Stimulated activated CD8-positive, alpha-beta memory T cell treated with anti-CD3 and anti-CD28 coated beads, Interleukin-12 subunit alpha, Interleukin-12 subunit beta, amount 100 ng/mL, for 24 hours (primary cell): ENCODE data around the gene CXCR1.
"Not testable (repeated sequence)": the region's sequence is repeated elsewhere in the genome, so short reads cannot be mapped to it uniquely, and the experiment has no call there.

ENCODE experiments used
- DNase-seq: peaks from one replicate; pipeline ENCODE4 v3.0.0-alpha.2; 2020; ENCODE audit errors: extremely low read depth

CXCR1 gene

DNA sequence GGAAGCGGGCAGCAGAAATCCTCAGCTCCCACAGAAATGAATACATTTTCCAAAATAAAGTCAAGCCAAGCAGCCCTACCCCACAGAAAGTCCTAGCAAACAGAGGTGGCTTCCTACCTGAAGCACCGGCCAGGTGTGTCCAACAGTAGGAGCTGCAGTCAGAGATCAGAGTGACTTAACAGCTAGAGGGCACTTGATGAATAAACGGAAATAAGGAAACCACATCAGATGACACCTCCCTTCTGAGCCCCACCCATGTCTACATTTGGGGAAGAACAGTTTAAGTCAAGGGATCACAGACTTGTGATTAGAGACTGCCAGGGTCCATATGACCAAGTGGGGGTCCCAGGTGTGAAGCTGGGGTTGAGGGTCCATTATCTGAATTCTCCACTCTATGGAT lies at the start of gene CXCR1:
TSS of gene CXCR1 (minus strand) at position 172 of the 400 bp plus-strand sequence. CDS start 1,751 bp downstream, outside the sequence.
- no peak for DNase-seq

DNA sequence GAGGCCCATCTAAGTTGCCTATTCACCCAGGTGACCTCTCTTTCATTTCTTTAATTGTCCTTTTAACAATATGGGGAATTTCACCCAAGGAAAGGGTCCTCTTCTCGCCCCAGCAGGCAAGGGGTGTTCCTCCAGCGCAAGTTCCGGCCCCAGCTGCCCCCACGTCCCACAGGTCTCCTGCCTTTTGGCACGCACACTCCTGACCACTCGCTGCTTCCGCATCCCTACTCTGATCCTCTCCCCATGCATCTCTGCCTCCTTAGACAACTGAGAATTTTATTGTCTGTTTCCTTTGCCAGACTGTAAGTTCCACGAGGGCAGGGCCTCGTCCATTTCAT lies 49.5 kb upstream of the CXCR1 start:
- DNase-seq = no peak

DNA sequence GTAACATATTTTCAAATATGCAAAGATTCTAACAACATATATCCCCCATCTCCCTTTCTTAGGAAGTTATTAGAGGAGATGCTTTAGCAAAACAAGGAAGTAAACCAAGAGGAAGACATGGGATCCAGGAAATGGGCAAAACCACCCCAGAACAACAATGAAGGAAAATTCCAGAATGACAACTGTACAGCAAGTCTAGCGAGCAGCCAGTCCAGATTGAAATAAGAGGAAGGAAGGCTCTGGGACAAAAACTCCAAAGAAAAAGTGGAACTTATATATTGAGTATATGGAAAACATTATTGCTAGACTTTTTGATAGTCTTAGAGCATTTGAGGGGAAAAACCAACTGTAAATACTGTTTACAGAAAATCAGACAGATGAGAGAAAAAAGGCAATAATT lies 47.4 kb upstream of the CXCR1 start:
- DNase-seq = no peak

DNA sequence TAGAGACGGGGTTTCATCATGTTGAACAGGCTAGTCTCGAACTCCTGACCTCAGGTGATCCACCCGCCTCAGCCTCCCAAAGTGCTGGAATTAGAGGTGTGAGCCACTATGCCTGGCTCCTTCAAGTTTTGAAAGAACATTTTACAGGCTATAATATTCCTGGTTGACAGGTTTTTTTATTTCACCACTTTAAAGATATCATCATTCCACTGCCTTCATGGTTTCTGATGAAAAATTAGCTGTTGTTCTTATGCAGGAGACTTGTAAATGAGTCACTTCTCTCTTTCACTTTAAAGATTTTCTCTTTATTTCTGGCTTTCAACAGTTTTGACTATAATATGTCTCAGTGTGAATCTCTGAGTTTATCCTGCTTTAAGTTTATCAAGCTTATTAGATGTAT lies 42.3 kb upstream of the CXCR1 start:
- DNase-seq = no peak

DNA sequence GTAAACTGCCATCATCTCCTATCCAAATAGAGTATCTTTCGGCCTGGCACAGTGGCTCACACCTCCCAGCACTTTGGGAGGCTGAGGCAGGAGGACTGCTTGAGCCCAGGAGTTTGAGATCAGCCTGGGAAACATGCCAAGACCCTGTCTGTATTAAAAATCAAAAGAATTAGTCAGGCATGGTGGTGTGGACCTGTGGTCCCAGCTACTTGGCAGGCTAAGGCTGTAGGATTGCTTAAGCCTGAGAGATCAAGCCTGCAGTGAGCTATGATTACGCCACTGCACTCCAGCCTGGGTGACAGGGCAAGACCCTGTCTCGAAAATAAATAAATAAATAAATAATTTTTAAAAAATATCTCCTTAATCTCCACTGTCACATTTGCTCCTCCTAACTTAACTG lies 35.5 kb upstream of the CXCR1 start:
- DNase-seq = no peak

DNA sequence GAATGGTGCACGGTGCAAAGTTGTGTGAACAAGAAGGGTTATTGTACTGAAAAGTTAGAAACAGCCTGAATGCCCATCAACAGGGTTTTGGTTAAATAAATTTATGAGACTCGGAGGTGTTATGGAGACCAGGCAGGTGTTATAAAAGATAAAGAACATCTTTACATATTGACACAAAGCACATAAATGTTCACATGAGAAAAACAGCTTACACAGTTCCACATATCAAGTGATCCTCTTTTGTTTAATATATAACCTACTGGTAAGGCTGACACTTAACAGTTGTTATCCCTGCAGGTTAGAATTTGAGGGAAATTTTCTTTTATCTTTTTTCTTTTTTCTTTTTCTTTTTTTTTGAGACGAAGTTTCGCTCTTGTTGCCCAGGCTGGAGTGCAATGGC lies 30.2 kb upstream of the CXCR1 start:
- DNase-seq = no peak

DNA sequence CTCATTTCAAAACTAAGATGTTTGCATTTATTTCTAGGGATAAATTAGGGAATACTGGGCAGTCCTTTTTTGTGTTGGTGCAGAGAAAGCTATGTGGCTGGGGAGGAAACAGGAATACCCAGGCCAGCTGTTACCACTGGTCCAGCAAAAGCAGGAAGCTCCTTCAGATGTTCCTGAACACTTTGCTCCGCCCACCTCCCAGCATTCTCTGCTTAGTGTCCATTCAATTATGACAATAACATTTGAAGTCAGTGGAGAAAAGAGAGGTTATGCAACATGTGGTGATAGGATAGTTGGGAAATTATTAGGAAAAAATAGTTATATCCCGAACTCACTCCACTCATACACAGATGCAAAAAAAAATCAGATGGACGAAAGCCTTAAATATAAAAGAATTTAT lies 28.1 kb upstream of the CXCR1 start:
- DNase-seq = no peak

DNA sequence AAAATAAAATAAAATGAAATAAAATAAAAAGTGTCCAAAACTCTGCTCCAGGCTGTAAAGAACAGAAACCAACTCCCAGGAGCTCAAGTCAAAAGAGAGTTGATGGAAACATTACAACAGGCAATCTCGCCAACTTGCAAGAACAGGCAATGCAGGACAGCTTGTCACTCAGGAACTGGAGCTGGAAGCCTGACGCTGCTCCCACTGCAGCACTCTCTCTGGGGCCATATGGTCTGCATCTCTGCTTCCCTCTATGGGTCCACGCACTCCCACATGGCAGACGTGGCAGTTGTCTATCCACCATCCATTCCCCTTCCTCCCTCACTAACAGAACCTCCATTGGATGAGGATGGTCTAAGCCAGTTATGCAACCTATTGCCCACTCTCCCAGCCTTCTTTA lies 26.9 kb upstream of the CXCR1 start:
- no peak for DNase-seq

DNA sequence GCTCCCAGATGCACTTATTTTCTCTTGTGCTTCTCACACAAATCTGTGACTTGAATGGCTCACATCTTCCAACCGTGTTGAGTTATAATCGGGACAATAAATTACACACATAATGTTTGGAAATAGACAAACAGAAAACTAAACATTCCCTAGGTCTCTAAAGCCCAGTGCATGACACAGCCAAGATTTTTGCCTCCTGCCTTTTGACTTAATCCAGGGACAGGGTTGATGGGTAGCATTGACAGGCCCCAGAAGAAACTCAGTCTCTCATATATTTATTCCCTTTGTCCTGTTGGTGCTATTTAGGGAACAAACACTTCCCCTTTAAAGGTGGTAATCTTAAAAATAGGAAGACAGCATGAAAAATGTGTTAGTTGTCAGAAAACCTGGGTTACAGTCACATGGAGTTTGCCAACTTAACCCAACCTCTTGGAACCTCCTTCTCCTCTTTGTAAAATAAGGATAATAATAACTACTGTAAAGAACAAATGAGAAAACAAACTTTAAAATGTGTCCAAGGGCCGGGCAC lies 26.2 kb upstream of the CXCR1 start:
- no peak for DNase-seq

DNA sequence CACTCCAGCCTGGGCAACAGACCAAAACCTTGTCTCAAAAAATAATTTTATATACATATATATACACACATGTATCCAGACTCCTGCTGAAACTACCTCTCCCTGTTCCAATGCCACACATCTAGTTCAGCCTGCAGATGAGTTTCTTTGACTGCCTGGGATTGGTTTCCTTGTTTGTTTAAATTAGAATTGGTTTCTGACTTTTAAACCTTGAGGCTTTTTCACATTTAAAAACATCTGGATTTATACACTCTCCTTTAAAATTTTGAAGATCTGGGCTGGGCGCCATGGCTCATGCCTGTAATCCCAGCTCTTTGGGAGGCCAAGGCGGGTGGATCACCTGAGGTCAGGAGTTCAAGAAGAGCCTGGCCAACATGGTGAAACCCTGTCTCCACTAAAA lies 21.8 kb upstream of the CXCR1 start:
- DNase-seq = no peak

DNA sequence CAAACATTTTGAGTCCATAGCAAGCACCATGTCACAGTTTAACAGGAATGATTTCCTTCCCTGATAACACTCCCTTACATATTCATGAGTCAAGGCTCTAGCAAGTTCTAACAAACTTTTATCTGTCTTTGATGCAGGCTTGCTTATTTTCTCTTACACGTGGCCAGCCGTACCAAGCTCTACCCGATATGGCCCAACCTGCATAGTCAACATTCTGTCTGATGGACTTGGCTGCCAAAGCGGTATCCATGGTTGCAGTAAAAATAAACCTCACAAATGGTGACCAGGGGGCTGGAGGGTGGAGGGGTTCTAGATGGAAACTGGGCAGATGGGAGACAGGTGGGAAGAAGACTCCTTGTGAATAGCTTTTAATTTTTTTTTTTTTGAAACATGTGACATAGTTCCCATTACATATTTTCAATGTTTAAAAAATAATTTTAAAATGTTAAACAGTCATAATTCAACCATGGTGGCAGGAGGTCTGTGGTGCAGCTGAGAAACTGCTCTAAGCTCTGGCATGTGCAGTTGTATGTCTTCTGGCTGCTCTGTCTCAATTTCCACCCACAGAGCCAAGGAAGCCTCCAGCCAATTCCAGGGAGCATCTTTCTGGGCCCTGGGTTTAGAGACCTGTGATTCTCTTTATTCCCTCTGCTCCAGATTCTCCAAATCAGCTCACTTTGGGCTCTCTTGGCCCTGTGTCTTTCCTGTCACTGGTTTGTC lies 20.7 kb upstream of the CXCR1 start:
- no peak for DNase-seq

DNA sequence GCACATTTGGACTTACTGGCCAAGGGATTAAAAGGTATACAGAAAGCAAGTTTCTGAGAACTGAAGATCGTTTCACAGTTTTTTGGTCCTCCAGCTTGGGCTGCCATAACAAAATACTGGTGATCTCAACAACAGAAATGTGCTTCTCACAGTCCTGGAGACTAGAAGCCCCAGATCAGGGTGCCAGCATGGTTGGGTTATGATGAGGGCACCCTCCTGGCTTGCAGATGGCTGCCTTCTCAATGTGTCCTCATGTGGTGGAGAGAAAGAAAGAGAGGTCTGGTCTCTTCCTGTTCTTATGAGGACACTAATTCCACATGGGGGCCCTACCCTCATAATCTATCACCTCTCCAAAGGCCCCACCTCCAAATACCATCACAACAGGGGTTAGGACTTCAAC lies 20.1 kb upstream of the CXCR1 start:
- DNase-seq = no peak

DNA sequence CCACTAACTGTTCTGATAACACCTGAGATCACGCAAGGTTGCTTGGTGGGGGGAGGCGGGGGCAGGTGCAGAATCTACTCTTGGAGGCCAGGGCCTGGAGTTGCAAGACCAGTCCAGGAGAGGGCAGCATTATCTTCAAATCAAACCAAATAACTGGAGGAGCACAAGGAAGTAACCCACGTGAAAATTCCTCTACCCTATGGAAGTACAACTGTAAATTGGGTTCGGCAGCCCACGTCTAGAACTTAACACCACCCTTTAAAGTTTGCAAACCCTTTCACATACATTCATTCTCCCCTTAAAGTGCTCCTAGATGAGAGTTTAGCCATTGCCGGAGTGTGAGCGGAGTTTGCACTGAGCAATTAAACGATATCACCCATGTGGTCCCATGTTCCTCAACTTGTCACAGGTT lies 19.6 kb upstream of the CXCR1 start:
- peak; percentile 24 for DNase-seq

DNA sequence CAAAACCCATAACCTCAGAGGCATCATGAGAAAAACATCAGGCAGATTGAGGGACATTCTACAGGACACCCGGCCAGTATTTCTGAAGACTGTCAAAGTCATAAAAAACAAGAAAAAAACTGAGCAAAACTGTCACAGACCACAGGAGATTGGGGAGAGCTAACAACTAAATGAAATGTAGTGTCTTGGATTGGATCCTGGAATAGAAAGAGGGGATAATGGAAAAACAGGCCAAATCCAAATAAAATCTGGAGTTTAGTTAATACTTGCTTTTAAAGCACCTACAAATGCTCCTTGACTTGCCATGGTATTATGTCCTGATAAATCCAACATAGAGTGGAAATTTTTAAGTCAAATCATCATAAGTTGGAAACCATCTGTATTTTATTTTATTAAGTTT lies 17.6 kb upstream of the CXCR1 start:
- no peak for DNase-seq

DNA sequence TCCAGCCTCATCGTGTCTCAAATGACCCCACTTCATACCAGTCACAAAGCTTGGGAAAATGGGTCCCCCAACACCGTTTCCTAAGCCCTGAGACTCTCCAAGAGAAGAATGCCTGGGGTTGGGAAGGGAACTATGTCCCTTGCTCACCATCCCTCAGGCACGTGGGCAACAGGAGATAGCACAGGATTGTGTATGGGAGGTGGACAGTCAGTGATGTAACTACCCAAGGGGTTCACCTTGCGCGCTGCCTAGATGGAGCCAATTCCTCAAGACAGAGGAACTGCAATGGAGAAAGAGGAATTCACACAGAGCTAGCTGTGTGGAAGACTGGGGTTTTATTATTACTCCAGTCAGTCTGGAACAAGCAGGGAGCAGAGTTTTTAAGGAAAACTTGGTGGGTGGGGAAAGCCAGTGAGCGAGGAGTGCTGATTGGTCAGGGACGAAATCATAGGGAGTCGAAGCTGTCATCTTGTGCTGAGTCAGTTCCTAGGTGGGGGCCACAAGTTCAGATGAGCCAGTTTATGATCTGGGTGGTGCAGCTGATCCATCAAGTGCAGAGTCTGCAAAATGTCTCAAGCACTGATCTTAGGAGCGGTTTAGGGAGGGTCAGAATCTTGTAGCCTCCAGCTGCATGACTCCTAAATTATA lies 13.8 kb upstream of the CXCR1 start:
- DNase-seq = no peak

DNA sequence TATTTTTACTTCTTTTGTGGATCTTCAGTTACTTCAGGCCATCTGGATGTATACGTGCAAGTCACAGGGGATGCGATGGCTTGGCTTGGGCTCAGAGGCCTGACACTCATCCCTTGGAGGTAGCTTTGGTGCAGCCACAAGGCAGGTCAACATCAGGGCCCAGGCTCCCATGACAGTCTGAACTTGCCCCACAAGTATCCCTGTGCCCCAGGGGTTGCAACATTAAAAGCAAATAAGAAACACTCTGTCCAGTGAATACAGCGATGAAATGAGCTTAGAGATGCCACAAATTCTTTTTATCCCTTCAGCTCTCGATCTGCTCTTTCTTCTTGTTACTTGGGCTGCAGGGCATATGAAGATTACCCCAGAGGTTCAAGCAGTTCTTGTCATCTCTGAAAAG lies 13.0 kb upstream of the CXCR1 start:
- DNase-seq = no peak

DNA sequence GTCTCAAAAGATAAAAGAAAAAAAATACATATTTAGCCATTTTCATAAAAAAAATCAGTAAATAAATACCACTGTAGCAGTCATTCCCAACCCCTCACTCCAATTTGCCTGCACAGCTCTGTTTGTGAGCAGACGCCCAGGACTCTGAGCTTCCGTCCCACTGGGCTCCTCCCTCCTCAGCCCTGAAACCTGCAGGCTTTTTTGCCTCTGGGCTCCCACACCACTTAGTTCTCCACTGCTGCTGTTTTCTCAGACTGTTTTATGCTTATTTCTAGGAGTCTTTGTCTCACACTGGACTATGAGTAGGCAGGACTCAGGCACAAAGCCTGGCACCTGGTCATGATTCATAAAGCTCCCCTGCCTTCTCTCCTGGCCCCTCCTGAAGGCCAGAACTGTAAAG lies 6.1 kb upstream of the CXCR1 start:
- DNase-seq = no peak

DNA sequence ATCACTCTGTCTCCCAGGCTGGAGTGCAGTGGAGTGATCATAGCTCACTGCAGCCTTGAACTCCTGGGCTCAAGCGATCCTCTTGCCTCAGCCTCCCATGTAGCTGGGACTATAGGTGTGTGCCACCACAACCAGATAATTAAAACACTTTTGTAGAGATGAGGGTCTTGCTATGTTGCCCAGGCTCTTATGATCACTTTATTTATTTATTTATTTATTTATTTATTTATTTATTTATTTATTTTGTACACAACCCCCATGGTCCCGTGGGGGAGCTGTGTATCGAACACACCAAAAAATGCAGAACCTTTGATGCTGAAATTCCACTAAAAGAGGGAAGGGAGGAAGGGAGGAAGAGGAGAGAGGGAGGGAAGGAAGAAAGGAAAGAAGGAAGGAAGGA lies 5.0 kb upstream of the CXCR1 start:
- not testable (repeated sequence) for DNase-seq

DNA sequence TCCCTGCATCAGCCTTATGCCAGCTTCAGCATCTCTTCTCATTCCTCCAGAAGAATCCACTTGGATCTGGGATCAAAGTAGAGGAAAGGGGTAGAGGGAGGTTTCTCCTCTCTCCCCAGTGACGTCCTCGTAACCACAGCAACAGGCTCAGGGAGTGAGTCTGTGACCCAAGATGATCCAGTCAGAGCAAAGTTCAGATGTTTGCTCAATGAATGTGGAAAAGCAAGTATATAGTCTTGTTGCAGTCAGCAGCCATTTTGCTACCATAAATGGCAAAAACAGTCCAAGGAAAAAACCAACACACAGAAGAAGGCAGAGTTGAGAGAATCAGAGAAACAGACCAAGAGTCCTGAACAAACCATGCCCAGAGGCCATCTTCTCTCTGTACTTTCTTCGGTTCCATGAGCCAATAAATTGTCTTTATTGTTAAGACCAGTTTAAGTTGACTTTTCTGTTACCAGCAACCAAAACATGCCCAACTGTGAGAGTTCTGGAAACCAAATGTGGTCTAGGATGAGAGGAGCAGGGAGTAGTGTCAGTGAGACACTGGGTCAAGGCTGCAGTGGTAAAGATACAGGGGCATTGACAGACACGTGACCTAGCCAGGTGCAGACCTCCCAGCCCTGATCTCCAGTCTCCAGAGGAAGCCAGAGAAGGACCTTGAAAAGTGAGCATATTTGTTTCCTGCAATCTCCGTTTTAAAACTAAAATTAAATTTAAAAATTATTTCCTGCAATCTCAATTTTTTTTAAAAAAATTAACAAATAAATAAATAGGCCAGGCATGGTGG lies 3.2 kb upstream of the CXCR1 start:
- DNase-seq = no peak

DNA sequence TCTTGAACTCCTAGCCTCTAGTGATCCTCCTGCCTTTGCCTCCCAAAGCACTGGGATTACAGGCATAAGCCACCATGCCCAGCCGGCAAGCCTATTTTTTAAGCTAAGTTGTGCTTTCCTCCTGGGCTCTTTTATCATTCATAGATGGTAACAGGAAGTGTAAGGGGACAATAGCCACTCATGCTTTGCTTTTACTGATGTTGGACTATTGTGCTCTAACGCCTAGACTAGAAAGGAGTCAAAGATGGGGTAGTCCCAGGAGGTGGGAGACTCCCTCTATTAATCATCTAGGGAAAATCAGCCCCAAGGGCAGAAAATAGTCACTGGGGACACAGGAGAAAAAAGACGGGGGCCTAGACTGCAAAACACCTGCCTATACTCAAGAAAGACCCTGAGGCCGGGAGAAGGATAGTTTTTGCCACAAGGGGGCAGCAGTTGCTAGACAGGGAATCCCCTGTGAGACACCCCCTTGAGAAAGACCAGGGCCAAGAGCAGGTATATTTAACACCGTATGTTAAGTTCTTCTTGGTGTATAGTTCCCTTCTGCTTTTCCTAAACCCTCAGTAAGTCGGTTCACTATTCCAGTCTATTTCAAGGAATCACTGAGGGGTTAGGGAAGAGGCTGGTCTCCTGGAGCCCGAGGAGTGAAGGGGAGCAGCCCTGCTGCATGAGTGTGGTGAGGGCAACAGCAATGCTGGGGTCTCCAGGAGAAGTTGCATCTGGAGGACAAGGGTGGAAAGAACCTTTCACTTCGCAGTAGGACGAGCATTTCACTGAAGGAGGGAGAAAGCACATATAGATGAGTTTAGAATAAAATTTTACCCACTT lies 2.1 kb upstream of the CXCR1 start:
- DNase-seq = peak; percentile 44

DNA sequence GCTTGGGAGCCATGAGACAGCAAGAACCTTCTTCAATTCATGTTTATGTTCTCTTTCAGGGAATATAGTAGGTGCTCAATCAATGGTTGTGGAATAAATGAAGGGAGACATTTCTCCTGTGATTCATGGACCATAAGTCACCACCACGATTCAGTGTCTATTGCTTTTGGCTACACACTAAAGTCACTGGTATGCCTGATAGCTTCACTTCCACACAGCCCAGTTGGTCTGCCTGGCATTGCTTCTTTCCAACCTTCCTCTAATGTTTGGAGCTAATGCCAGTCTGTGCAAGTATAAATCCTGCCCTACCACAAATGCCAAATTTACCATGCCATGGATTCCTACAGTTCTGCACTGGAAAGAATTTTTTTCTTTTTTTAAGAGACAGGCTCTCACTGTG lies 1.3 kb upstream of the CXCR1 start:
- no peak for DNase-seq

DNA sequence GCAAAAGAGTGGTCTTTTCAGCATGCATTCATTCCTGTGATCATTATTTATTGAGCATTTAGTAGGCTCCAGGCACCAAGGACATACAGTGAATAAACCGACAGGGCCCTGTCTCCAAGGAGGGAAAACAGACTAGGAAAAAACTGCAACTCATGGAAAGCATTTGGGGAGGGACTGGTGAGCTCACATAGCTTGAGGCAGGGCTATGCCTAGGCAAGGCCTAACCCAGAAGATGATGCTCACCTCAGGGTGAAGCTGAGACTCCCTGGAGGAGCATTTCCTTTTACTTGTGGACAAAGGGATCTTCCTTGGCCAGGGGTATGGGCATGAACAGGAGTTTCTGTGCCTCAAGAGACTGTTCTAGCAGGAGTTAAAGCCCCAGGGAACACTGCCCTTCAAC lies 3.9 kb downstream of the CXCR1 start:
- no peak for DNase-seq
